ENCODE measurements around the gene TMEM181.
"Not testable (repeated sequence)": the region's sequence is repeated elsewhere in the genome, so short reads cannot be mapped to it uniquely, and the experiment has no call there.

TMEM181 gene

DNA sequence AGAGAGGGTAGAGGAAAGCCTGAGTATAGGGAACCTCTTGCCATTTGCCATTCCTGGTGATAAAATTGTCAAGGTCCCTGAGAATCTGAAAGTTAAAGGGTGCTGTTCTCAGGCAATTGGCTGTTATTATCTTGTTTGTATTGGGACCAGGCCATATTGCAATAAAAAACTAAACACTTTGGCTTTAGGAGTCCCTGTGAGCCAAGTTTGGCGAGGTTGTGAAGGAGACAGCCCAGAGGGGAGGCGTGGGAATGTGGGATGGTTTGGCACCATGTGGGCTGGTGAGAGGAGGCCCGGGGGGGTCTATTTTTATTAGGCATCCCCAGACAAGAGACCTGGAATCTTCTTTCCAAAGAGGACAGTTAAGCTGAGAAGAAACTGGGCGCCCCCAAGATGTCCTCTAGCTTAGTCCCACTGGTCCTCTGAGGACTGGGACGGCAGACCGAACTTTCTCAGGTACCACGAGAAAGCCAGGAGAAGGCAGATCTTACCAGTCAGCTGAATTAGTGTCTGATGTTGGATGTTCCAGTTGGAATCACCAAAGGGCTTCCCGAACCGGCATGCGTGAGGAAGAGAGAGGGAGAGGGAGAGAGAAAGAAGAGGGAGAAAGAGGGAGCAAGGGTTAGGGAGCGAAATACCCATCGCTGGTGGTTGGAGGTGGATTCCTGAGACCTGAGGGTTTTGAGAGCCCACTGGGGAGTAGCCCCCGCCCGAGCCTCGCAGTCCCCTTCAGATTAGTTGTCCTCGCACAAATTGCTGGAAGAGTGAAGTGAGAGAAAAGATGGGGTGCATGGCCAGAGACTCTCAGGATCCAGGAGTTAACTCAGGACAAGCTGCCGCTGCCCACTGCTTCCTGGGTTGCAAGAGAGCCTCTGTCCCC, 60.3 kb downstream of the TMEM181 start:
- H3K4me3 ChIP-seq (ENCODE audit: low read depth, low read length): no peak overlapping the region

DNA sequence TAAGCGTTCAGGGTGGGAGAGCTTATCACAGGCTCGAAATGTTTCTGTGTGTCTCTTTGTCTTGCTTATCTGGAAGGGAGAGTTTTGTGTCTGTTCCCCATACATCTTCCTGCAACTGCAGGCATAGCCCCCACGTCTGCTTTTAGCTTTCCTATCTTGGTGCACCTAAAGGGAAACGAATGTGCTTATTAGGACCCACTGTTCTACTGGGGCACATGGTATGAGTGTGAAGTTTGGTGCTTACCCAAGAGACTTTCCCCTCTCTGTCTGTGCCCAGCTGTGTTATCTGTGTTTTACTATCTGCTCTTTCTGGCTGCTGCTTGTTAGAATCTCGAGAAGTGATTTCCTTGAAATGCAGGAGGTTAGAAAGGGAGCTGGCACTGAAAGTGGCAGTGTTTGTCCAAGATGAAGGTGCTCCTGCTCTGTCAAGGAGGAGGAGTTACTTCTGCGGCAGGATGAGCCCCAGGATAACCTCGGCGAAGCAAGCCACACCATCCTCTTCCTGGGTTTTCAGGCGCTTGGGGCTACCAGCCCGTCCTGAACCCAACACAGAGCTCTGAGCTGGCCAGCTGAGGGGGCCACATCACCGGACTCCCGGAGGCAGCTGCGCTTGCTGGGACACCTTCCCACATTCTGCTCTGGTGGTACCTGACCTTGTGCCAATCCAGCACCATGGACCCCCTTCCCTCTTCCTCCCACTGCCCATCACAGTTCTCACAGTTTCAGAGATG, 61.2 kb downstream of the TMEM181 start:
- H3K4me3 ChIP-seq (ENCODE audit: low read depth, low read length): no peak overlapping the region

DNA sequence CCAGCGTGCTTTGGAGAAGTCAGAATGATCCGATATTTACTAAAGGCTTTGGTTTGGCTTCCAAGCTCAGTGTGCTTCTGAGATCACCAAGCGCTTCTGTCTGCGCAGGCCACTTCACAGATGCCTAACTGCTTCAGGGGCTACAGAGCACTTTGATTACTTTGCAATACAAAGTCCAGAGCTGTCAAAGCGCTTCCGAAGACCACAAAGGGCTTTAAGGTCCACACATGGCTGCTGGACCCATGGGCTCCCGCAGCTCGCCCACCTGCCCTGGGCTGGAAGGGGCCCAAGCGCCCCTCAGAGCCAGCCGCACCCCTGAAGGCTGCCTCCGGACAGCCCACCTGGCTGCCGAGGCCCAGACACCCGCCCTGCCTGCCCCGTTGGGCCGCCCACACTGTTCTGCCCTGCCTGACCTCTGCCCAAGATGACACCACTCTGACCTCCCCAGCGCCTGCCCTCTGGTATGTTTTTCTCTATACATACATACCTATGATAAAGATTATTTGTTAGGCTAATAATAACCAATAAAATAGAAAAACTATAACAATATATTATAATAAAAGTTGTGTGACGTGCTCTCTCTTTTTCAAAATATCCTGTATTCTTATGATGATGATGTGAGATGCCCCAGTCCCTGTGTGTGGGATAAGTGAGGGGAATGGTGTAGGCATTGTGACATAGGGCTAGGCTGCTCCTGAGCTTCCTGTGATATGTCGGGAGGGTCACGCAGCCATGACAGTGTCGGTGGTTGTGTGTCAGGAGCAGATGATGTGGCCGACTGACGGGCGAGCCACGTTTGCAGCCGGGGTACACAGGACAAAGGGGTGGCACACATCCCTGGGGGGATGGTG, 62.0 kb downstream of the TMEM181 start:
- no peak overlapping the region for H3K4me3 ChIP-seq (ENCODE audit: low read depth, low read length)

DNA sequence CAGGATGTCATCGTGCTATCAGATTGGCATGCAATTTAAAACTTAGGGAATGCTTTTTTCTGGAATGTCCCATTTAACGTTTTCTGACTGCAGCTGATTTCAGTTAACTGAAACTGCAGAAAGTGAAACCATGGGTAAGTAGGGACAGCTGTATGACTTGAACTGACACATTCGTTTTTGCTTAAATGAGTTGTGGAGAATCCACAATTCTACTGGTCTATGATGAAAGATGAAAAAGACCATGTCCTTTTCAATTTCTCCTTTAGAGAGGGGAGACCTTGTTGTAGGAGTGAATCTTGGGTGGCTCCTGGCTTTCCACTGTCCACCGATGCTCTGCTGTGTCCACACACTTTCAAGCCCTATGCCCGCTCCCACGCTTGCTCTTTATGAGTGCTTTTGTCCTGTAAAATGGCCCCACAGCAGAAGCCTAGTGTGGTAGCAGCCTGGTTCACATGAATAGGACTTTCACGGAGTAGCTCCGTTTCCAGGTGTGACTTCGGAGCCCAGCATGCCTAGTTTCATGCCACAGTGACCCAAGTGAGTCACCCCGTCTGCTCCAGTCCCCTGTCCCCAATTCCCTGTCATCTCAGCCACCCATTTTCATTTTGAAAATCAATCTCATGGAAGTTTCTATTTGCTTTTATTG, 62.8 kb downstream of the TMEM181 start:
- H3K4me3 ChIP-seq (ENCODE audit: low read depth, low read length): no peak overlapping the region

DNA sequence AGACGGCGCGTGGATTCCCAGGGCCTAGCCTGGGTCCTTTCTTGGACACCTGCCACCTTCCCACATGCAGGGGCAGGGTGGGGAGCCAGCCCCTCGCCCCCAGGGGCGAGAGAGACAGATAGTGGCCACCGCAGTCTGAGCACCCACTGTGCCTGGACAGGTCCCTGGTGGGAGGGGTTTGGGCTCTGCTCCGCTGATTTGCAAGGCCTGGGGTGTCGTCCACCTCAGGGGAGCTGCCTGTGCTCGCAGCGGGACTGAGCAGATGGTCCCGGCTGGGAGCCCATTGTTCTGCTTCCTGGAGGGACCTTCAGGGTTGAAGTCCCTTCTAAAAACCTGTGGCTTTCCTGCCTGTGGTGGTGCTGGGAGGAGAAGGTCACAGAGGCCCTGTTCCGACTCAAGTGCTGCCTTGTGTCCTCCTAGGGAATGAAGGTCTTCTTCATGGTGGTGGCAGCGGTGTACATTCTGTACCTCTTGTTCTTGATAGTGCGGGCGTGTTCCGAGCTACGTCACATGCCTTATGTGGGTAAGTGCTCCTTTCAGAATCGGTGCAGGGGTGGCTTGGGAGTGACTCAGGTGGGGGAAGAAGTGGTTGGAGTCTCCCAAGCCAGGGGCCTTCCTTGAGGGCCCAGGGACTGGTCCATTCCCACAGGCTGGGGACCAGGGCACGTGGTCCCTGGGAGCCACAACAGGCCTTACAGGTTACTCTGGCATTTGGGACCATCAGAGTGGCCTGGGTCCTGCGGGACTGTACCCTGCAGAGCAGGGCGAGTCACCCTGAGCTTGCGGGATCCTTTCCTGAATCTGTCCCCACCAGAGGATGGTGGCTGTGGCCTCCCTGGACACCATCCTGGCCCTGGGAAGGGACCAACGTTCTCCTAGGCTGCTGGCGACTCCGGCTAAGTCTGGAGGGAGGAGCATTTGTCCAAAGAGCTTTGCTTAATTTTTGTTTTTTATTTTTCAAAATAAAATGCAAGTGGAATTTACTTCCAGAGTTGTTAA, 65.1 kb downstream of the TMEM181 start:
- H3K4me3 ChIP-seq (ENCODE audit: low read depth, low read length): no peak overlapping the region

DNA sequence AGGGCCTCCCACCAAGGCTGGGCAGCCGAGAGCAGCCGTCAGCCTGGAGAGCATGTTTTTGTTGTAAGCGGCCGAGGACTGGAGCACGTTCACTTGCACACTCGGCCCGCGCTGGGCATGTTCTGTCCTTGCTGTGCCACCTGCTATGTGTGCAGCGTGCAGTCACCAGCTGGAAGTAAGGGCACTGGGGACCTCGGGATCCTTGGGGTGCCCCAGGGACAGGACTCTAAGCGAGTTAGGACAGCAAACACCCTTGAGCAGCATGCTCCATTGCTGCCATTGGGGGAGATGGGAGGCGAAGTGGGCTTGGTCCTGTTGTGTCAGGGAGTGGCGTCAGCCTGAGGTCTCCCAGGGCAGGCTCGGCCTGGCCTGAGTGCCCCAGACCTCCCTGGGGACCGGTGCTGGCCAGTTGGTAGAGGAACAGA, 66.0 kb downstream of the TMEM181 start:
- H3K4me3 ChIP-seq (ENCODE audit: low read depth, low read length): no peak overlapping the region

DNA sequence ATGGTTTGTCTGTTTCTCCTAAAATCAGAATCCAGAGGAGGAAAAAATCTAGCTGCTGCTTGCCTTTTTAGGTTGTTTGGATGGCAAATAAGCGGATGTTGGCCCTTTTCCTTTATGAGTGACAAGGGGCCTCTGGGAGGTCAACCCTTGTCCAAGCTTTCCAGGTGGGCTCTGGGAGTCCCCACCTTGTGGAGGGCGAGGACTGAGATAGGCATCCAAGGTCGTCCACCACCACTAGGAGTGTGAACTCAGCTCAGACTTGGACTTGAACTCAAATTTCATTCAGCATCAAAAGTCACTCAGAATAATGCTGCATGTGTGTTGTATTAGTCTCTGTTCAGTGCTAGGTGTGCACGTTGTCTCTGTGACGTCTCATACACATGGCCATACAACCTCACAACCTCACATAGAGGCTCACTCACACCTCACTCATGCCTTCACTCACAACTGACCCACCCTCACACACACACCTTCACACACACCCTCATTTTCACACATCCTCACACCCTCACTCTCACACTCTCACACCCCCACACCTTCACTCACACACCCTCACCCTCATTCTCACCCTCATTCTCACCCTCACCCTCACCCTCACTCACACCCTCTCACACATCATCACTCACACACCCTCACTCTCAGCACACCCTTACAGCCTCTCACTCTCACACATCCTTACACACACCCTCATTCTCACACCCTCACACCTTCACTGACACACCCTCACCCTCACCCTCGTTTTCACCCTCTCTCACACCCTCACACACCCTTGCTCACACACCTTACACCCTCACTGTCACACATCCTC, 66.7 kb downstream of the TMEM181 start:
- H3K4me3 ChIP-seq (ENCODE audit: low read depth, low read length): no peak overlapping the region

DNA sequence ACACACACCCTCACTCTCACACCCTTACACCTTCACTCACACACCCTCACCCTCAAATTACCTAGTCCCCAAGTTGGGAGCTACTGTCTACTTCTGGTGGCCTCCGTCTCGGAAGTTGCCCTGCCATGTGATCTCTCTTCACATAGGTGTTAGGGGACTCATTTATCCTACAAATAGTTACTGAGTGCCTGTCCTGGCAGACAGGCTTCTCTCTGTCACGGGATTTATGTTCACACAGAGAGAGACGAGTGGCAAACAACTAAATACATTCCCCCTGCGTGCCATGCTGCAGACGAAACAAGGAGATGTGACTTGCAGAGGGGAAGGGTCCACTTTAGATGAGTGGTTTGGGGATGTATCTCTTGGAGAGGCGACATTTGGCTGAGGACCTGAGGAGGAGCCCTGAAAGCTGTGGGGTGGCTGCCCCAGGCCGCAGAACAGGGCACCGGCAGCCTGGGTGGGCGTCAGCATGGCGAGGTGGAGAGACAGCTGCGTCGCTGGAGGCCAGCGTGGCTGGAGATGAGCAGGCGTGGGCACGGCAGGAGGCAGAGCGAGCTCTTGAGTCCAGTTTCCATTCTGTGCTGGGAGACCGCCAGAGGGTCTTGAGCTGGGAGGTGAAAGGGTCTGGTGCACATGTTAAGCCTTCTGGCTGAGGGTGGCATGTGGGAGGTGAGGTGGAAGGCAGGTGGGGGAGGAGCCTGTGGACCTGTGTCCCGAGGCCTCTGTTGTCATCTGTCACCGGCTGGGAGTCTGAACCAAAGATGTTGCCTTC, 67.5 kb downstream of the TMEM181 start:
- H3K4me3 ChIP-seq (ENCODE audit: low read depth, low read length): no peak overlapping the region

DNA sequence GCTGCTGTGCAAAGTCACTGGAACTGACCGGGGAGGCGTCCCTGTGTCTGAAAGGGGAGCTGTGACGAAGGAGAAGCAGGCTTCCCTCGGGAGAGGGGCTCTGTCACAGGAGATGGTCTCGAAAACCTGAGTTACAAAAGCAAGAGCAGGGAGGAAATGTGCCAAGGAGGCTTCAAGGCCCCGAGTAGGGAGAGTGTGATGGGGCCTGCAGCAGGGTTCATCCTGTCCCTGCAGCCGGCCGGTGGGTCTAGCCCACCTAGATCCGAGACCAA, 68.0 kb downstream of the TMEM181 start:
- no peak overlapping the region for H3K4me3 ChIP-seq (ENCODE audit: low read depth, low read length)

DNA sequence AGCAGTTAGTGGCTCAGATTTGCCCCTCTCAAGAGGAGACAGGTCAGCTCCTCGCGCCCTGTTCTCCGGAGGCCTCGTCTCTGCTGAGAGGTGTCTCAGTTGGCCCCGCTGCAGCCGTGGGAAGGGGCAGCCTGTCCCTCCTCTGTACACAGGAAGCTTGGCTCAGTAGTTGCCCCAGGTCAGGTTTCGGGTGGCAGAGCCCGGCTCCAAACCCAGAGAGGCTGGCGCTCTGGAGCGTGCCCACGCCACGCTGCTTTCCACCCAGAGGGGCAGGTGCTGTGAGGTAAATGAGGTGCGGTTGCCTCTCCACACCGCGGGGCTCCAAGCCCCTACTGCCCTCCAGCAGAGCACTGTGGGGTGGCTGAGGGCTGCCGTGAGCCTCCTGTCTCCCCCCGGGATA, 68.7 kb downstream of the TMEM181 start:
- H3K4me3 ChIP-seq (ENCODE audit: low read depth, low read length): no peak overlapping the region

DNA sequence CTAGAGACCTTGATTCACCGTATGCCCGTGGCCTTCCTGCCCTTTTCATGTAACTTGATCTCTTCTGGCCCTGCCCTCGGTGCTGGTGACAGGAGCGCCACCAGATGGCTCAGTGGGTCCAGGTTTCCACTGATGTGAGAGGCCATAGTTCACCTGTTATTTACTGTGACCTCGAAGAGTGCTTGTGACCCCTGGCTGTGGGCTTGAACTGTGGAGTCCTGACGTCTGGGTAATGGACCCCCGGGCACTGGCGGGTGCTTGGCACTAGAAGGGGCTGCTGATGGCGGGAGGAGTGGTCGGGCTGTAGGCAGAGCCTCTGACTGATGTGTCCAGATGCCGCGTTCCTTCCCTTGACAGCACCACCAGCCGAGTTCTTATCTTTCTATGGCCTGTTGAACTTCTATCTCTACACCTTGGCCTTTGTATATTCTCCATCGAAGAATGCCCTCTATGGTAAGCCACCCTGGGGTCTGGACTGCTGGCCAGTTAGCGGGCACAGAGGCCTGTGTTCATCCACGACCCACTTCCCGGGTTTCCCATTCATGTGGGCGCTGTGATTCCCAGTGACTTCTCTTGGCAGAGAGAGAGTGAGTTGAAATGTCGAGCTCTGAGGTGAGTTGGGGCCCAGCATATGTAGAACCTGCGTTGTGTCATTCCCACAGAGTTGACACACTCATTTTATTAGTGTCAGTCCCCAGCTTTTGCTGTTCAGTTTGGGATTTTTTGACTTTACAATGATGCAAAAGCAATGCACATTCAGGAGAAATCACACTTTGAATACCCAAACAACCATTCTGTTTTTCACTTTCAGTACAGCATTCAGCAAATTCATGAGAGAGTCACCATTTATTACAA, 69.7 kb downstream of the TMEM181 start:
- no peak overlapping the region for H3K4me3 ChIP-seq (ENCODE audit: low read depth, low read length)

DNA sequence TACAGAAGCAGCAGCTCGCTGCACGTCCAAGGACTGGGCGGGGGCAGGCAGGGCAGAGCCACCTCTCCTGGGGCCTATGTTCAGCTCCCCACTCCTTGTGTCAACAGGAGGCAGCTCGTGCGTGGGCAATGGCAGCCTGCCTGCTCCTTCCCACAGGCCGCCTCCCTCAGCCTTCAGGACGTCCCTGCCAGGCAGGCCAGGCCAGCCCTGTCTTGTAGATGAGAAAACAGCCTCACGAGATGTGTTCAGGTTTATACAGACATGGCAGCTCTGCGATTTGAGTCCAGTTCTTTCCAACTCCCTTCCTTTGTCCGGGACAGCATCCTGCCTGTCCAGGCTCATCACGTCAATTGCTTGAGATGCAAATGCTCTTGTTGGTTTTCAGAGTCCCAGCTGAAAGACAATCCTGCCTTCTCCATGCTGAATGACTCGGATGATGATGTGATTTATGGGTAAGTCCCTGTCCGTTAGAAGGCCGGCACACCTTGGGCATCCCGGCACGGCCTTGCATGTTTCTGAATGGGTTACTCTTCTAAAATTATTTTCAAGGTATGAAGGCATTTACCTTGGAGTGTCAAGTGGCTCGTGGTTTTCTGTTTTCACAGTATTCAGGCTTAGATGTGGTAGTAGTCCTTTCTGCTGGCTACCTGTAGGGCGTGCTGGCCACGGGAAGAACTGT, 71.2 kb downstream of the TMEM181 start:
- no peak overlapping the region for H3K4me3 ChIP-seq (ENCODE audit: low read depth, low read length)

DNA sequence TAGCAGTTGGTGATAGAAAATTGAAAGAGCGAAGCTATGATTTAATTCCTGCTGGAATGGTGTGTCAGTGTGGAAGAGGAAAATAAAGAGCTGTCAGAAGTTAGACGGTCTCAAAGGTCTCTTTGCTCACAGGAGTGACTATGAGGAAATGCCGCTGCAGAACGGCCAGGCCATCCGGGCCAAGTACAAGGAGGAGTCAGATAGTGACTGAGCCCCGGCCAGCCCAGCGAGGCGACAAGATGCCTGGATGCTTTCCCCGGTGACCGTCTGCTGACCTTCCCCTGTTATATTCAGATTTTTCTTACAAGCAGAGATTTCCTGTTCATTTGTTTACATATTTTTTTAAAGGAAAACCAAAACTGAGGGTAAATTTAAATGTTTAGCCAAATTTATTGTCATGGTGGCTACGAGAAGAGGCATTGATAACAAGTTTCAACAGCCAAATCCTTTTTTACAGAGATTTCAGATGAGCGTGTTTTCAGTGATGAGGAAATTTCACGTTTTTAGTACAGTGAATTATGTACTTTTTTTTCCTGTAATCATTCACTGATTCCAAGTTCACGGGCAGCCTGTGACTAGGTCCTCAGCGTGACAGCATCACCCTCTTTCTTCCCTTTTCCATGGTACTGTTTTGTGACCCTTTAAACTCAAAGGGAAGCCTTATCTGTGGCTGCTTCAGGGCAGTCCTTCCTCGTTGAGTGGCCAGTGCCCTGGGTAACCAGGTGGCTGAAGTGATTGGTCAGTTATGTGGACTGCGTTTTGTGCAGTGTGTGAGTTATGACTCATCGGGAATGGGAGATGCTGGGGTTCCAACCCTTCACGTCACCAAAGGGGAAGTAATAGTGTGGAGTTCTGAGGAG, 72.0 kb downstream of the TMEM181 start:
- H3K4me3 ChIP-seq (ENCODE audit: low read depth, low read length): no peak overlapping the region

DNA sequence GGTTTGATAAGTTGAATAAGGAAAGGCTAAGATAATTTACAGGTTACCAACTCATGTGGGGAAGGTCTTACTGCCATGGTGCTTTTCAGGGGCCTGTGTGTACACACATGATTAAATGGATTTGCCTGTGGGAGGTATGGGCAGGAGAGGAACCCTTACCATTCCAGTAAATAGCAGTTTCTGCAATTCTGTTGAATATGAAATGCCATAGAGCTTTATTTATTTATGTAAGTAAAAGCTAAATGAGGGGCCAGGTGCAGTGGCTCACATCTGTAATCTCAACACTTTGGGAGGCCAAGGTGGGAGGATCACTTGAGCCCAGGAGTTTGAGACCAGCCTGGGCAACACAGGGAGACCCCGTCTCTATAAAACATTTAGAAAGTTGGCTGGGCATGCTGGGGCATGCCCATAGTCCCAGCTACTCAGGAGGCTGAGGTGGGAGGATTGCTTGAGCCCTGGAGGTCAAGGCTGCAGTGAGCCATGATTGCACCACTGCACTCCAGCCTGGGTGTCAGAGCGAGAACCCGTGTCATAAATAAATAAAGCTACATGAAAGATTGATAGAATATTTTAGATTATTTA, 72.7 kb downstream of the TMEM181 start:
- not testable (repeated sequence) for H3K4me3 ChIP-seq (ENCODE audit: low read depth, low read length)

DNA sequence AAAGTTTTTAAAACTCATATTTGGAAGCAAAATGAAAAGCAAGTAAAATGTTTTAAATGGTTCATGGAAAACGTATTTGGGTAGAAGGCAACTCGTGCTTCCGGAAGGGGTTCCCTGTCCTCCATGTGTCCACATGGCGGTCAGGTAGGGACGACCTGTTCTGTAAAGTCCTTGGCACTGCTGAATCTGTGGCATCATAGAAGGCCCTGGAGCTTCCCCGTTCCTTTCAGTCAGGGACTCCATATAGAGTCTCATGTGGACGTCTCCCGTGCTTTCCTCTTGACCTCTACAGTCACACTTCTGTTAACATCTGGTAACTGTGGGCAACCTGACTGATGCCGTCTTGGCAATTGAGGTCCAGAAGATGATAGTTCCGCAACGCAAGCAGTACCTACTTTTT, 73.2 kb downstream of the TMEM181 start:
- no peak overlapping the region for H3K4me3 ChIP-seq (ENCODE audit: low read depth, low read length)

Measured in iPS-11a (cell line).